HG03432 (cell line): ENCODE results near the gene DENND5A.
"Not testable (repeated sequence)": the region's sequence is repeated elsewhere in the genome, so short reads cannot be mapped to it uniquely, and the experiment has no call there.

Source experiments
- ATAC-seq: cut with Tn5 transposase; IDR thresholded peaks from one replicate; pipeline ENCODE4 v1.9.1; 2021; ENCODE audit warnings: mild to moderate bottlenecking, moderate library complexity; ENCODE audit not compliant: unreplicated experiment

Gene DENND5A

GRCh38 chr11:9266132-9266736 is 1.1 kb upstream of the DENND5A start:
- ATAC-seq, result no peak

GRCh38 chr11:9264316-9265210 is 587 bp downstream of the DENND5A start:
- ATAC-seq, result peak; percentile 25

GRCh38 chr11:9263840-9264315 is 1.3 kb downstream of the DENND5A start:
- ATAC-seq, result peak; percentile 66

GRCh38 chr11:9260838-9261146 is 4.4 kb downstream of the DENND5A start:
- ATAC-seq, result not testable (repeated sequence)

GRCh38 chr11:9259981-9260837 is 4.9 kb downstream of the DENND5A start:
- ATAC-seq, result no peak

GRCh38 chr11:9258279-9258678 is 6.9 kb downstream of the DENND5A start:
- ATAC-seq, result not testable (repeated sequence)

- no peak for ATAC-seq
Measured at GRCh38 chr11:9254416-9254815, 10.7 kb downstream of the DENND5A start.

- no peak for ATAC-seq
Measured at GRCh38 chr11:9253086-9253485, 12.1 kb downstream of the DENND5A start.

GRCh38 chr11:9251311-9251710 is 13.8 kb downstream of the DENND5A start:
- ATAC-seq, result no peak

GRCh38 chr11:9250139-9250582 is 15.0 kb downstream of the DENND5A start:
- peak; percentile 75 for ATAC-seq

GRCh38 chr11:9249252-9249651 is 15.9 kb downstream of the DENND5A start:
- no peak for ATAC-seq

GRCh38 chr11:9247863-9248262 is 17.3 kb downstream of the DENND5A start:
- ATAC-seq, result no peak

- ATAC-seq, result not testable (repeated sequence)
Measured at GRCh38 chr11:9236242-9236641, 28.9 kb downstream of the DENND5A start.

- ATAC-seq, result no peak
Measured at GRCh38 chr11:9232482-9232881, 32.7 kb downstream of the DENND5A start.

GRCh38 chr11:9231848-9232177 is 33.3 kb downstream of the DENND5A start:
- ATAC-seq, result peak; percentile 61

- no peak for ATAC-seq
Measured at GRCh38 chr11:9230296-9230695, 34.9 kb downstream of the DENND5A start.

- no peak for ATAC-seq
Measured at GRCh38 chr11:9228091-9228490, 37.1 kb downstream of the DENND5A start.

- no peak for ATAC-seq
Measured at GRCh38 chr11:9225748-9226298, 39.3 kb downstream of the DENND5A start.

GRCh38 chr11:9222654-9223053 is 42.5 kb downstream of the DENND5A start:
- ATAC-seq, result no peak

GRCh38 chr11:9220853-9221252 is 44.3 kb downstream of the DENND5A start:
- not testable (repeated sequence) for ATAC-seq

- ATAC-seq, result no peak
Measured at GRCh38 chr11:9219572-9219971, 45.6 kb downstream of the DENND5A start.
